CD1c-positive myeloid dendritic cell (primary cell): ENCODE data around the gene KRTAP13-2.

ENCODE experiments used
- DNase-seq: peaks from one replicate; pipeline ENCODE4 v3.0.0-alpha.2; 2016; ENCODE audit errors: extremely low spot score

The KRTAP13-2 gene

DNA sequence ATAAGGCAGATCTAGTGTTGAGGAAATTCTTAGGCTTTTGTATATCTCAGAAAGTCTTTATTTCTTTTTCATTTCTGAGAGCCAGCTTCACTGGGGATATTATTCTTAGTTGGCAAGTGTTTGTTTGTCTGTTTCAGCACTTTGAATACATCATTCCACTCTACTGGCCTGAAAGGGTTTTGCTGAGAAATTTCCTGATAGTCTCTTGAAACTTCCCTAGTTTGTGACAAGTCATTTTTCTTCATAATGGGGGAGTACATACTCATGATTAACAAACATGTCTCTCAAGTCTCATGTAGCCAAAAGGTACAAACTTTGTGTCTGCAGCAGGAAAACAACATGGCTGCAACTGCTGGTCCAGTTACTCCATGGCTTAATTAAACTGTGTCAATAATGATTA, 45.7 kb downstream of the KRTAP13-2 start:
- no peak for DNase-seq
